ENCODE measurements around the gene CBX8. TPM values are rescaled to one million over a fixed set of nuclear protein-coding genes. Genes with fewer than 3 reads are reported as not detected.
A peak's percentile ranks its signal among the peaks of the same experiment; 100 is the strongest.

CBX8 gene
- total and polyA plus RNA-seq, 2 of the 13 experiments (the other 11 are each of a cell fraction or from before 2014, with no cell fraction given): 0.34 to 12.6 TPM

DNA sequence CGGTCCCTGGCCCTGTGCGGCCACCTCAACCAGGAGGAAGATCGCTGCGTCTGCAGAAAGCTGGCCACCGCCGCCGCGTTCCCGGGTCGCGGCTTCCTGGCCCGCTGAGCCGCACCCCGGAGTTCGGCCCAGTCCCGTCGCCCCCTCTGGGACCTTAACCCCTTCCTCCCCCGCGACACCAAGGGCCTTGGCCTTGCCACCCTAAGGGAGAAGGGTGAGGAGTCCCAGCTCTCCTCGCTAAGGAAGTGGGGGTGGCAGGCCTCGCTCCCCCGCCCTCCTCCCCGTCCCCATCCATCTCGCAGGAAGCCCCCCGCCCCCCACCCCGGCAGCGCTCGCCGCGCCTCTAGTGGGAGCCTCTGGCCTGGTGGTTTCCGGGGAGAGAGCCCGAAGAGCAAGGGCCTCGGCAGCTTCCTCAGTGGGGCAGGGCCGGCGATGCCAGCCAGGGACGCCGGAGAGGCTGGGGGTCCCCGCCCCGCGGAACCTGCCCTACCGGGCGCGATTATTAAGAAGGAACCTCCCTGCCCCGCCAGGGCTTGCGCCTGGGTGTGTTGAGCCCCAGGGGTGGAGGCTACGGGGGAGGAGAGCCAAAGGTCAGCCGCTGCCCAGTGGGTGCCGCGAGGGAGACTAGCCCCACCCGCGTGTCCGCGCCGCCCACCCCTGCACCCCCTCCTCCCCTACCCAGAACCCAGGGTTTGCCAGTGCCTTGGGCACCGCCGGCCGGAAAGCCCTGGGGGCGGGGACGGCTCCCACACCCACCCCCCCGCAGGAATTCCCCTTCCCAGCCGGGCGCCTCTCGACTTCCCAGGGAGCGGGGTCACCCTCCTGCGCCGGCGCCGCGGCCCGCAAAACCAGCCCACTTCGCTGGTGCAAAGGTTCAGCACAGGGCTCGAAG lies 35.6 kb upstream of the CBX8 start (continued):
- TF ChIP-seq ZNF260 (CRISPR knock-in tag; IDR thresholded peaks at IDR 0.05; ENCODE audit: borderline replicate concordance, low read depth) (no peak), ZNF557 (CRISPR knock-in tag; IDR thresholded peaks at IDR 0.05) (0 out of 2 replicates have a peak, but pooled peaks have one; percentile 80), EHMT2 (IDR thresholded peaks at IDR 0.05; ENCODE audit: borderline replicate concordance, low read depth, low read length) (no peak), DDIT3 (CRISPR knock-in tag; IDR thresholded peaks at IDR 0.05) (no peak), RARA (CRISPR knock-in tag; IDR thresholded peaks at IDR 0.05) (peak; percentile 59), FUBP1 (CRISPR knock-in tag; IDR thresholded peaks at IDR 0.05; ENCODE audit: borderline replicate concordance) (peak; percentile 27; the same call in 1 of the 2 replicates), GPN1 (CRISPR knock-in tag; IDR thresholded peaks at IDR 0.05; ENCODE audit: borderline replicate concordance) (no peak), MIER3 (CRISPR knock-in tag; IDR thresholded peaks at IDR 0.05; ENCODE audit: borderline replicate concordance) (no peak), TFE3 (CRISPR knock-in tag; IDR thresholded peaks at IDR 0.05) (no peak; the same call in none of the 2 replicates), PCBP2 (optimal IDR thresholded peaks at IDR 0.05; ENCODE audit: low read depth, low read length, poor library complexity, severe bottlenecking) (no peak), CREBL2 (CRISPR knock-in tag; IDR thresholded peaks at IDR 0.05; ENCODE audit: borderline replicate concordance) (0 out of 2 replicates have a peak, but pooled peaks have one; percentile 22), ZNF432 (CRISPR knock-in tag; IDR thresholded peaks at IDR 0.05; ENCODE audit: borderline replicate concordance) (no peak), ZNF333 (CRISPR knock-in tag; IDR thresholded peaks at IDR 0.05; ENCODE audit: borderline replicate concordance) (peak; percentile 24; the same call in 1 of the 2 replicates), ZNF629 (CRISPR knock-in tag; conservative IDR thresholded peaks at IDR 0.05) (peak; percentile 75), MIER2 (CRISPR knock-in tag; IDR thresholded peaks at IDR 0.05) (no peak)
- TF ChIP-seq, protein P1, sequence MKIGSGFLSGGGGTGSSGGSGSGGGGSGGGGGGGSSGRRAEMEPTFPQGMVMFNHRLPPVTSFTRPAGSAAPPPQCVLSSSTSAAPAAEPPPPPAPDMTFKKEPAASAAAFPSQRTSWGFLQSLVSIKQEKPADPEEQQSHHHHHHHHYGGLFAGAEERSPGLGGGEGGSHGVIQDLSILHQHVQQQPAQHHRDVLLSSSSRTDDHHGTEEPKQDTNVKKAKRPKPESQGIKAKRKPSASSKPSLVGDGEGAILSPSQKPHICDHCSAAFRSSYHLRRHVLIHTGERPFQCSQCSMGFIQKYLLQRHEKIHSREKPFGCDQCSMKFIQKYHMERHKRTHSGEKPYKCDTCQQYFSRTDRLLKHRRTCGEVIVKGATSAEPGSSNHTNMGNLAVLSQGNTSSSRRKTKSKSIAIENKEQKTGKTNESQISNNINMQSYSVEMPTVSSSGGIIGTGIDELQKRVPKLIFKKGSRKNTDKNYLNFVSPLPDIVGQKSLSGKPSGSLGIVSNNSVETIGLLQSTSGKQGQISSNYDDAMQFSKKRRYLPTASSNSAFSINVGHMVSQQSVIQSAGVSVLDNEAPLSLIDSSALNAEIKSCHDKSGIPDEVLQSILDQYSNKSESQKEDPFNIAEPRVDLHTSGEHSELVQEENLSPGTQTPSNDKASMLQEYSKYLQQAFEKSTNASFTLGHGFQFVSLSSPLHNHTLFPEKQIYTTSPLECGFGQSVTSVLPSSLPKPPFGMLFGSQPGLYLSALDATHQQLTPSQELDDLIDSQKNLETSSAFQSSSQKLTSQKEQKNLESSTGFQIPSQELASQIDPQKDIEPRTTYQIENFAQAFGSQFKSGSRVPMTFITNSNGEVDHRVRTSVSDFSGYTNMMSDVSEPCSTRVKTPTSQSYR (CRISPR knock-in tag; IDR thresholded peaks at IDR 0.05; ENCODE audit: borderline replicate concordance): peak; percentile 29
- TF ChIP-seq, protein P2, sequence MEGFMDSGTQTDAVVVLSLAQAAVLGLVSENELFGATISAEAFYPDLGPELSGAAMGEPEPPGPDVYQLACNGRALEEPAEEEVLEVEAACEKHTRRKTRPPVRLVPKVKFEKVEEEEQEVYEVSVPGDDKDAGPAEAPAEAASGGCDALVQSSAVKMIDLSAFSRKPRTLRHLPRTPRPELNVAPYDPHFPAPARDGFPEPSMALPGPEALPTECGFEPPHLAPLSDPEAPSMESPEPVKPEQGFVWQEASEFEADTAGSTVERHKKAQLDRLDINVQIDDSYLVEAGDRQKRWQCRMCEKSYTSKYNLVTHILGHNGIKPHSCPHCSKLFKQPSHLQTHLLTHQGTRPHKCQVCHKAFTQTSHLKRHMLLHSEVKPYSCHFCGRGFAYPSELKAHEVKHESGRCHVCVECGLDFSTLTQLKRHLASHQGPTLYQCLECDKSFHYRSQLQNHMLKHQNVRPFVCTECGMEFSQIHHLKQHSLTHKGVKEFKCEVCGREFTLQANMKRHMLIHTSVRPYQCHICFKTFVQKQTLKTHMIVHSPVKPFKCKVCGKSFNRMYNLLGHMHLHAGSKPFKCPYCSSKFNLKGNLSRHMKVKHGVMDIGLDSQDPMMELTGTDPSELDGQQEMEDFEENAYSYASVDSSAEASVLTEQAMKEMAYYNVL (CRISPR knock-in tag; IDR thresholded peaks at IDR 0.05; ENCODE audit: borderline replicate concordance): peak; percentile 27; the same call in 1 of the 2 replicates

All from HepG2 (cell line).